Measurements from ENCODE around the gene MRPL33. TPM values are rescaled to one million over a fixed set of nuclear protein-coding genes. Genes with fewer than 3 reads are reported as not detected.

The MRPL33 gene
- total and polyA plus RNA-seq, 2 of the 13 experiments (the other 11 are each of a cell fraction or from before 2014, with no cell fraction given) = 69.7 to 218 TPM

GRCh38 chr2:27771548-27772335 is at the start of gene MRPL33 (continued):
- TF ChIP-seq ZNF609 (CRISPR knock-in tag; IDR thresholded peaks at IDR 0.05; ENCODE audit: borderline replicate concordance) (peak; percentile 52), SIX4 (CRISPR knock-in tag; IDR thresholded peaks at IDR 0.05) (no peak; the same call in none of the 2 replicates), REL (CRISPR knock-in tag; conservative IDR thresholded peaks at IDR 0.05) (0 out of 2 replicates have a peak, but pooled peaks have one; percentile 49), ZBTB39 (CRISPR knock-in tag; IDR thresholded peaks at IDR 0.05) (peak; percentile 85; the same call in 1 of the 2 replicates), ZNF260 (CRISPR knock-in tag; IDR thresholded peaks at IDR 0.05; ENCODE audit: borderline replicate concordance, low read depth) (0 out of 2 replicates have a peak, but pooled peaks have one; percentile 43), KLF15 (CRISPR knock-in tag; IDR thresholded peaks at IDR 0.05; ENCODE audit: borderline replicate concordance) (no peak), ZNF646 (CRISPR knock-in tag; IDR thresholded peaks at IDR 0.05) (peak; percentile 43; the same call in 1 of the 2 replicates), FOXK1 (CRISPR knock-in tag; IDR thresholded peaks at IDR 0.05; ENCODE audit: borderline replicate concordance, low read depth) (peak; percentile 91), ZNF577 (CRISPR knock-in tag; IDR thresholded peaks at IDR 0.05; ENCODE audit: borderline replicate concordance, low read depth) (no peak)
- TF ChIP-seq, protein P1, sequence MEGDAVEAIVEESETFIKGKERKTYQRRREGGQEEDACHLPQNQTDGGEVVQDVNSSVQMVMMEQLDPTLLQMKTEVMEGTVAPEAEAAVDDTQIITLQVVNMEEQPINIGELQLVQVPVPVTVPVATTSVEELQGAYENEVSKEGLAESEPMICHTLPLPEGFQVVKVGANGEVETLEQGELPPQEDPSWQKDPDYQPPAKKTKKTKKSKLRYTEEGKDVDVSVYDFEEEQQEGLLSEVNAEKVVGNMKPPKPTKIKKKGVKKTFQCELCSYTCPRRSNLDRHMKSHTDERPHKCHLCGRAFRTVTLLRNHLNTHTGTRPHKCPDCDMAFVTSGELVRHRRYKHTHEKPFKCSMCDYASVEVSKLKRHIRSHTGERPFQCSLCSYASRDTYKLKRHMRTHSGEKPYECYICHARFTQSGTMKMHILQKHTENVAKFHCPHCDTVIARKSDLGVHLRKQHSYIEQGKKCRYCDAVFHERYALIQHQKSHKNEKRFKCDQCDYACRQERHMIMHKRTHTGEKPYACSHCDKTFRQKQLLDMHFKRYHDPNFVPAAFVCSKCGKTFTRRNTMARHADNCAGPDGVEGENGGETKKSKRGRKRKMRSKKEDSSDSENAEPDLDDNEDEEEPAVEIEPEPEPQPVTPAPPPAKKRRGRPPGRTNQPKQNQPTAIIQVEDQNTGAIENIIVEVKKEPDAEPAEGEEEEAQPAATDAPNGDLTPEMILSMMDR (CRISPR knock-in tag; IDR thresholded peaks at IDR 0.05) = peak; percentile 33
